COR-L47 (cell line): ENCODE data around the gene SFMBT1.

ENCODE experiments used
- DNase-seq: peaks from one replicate; lab custom pipeline; 2025; lab: John Stamatoyannopoulos, UW

The SFMBT1 gene

GRCh38 chr3:53045518-53046170 lies at the start of gene SFMBT1:
TSS of gene SFMBT1 (minus strand) at chr3:53046073. CDS start at chr3:52969128, 76,945 bp downstream.
- DNase-seq, result peak; percentile 38

GRCh38 chr3:53092942-53093341 lies 47.1 kb upstream of the SFMBT1 start:
- no peak for DNase-seq

GRCh38 chr3:53092216-53092615 lies 46.3 kb upstream of the SFMBT1 start:
- DNase-seq, result no peak

GRCh38 chr3:53091011-53091410 lies 45.1 kb upstream of the SFMBT1 start:
- DNase-seq, result no peak

GRCh38 chr3:53089511-53089910 lies 43.6 kb upstream of the SFMBT1 start:
- DNase-seq, result no peak

- DNase-seq, result no peak
Measured at GRCh38 chr3:53085476-53085875, 39.6 kb upstream of the SFMBT1 start.

GRCh38 chr3:53084310-53085001 lies 38.6 kb upstream of the SFMBT1 start:
- DNase-seq, result no peak

GRCh38 chr3:53083949-53084309 lies 38.1 kb upstream of the SFMBT1 start:
- DNase-seq, result no peak

- peak; percentile 66 for DNase-seq
Measured at GRCh38 chr3:53083521-53083920, 37.6 kb upstream of the SFMBT1 start.

GRCh38 chr3:53082736-53083135 lies 36.9 kb upstream of the SFMBT1 start:
- no peak for DNase-seq

GRCh38 chr3:53081318-53081717 lies 35.4 kb upstream of the SFMBT1 start:
- DNase-seq, result no peak

GRCh38 chr3:53080612-53081205 lies 34.8 kb upstream of the SFMBT1 start:
- no peak for DNase-seq

- no peak for DNase-seq
Measured at GRCh38 chr3:53079791-53080555, 34.1 kb upstream of the SFMBT1 start.

- DNase-seq, result no peak
Measured at GRCh38 chr3:53079147-53079546, 33.3 kb upstream of the SFMBT1 start.

GRCh38 chr3:53078656-53079055 lies 32.8 kb upstream of the SFMBT1 start:
- no peak for DNase-seq

- DNase-seq, result no peak
Measured at GRCh38 chr3:53077476-53078220, 31.8 kb upstream of the SFMBT1 start.

- DNase-seq, result no peak
Measured at GRCh38 chr3:53075743-53076140, 29.9 kb upstream of the SFMBT1 start.

GRCh38 chr3:53074761-53075742 lies 29.2 kb upstream of the SFMBT1 start:
- no peak for DNase-seq

GRCh38 chr3:53074366-53074696 lies 28.5 kb upstream of the SFMBT1 start:
- no peak for DNase-seq

- no peak for DNase-seq
Measured at GRCh38 chr3:53073553-53074365, 27.9 kb upstream of the SFMBT1 start.
